WTC11 (cell line): Measurements from ENCODE around the gene SCGB3A2. TPM values are rescaled to one million over a fixed set of nuclear protein-coding genes. Genes with fewer than 3 reads are reported as not detected.

Experiments used
- ATAC-seq: fragments of 200-7000 bp; cut with Tn5 transposase; 2 replicates; pipeline ENCODE4 v1.10.0; 2021; ENCODE audit warnings: mild to moderate bottlenecking, moderate library complexity
- CTCF ChIA-PET: fragments of 300-600 bp; sonication (Branson Sonifier 250); formaldehyde crosslinking; loops from one replicate; lab custom pipeline; 2021; ENCODE audit warnings: antibody characterized with exemption; lab: Charles Lee
- POLR2A ChIA-PET: fragments of 350-600 bp; sonication (Branson Sonifier 250); formaldehyde crosslinking; loops from one replicate; lab custom pipeline; 2021; ENCODE audit warnings: antibody characterized with exemption; lab: Charles Lee
- DNase-seq: peaks from one replicate; pipeline ENCODE4 v3.0.0; 2021; ENCODE audit warnings: low spot score
- H3K27ac Mint-ChIP-seq: 2 replicates; pipeline ENCODE4 v1.8.0; 2021; ENCODE audit warnings: mixed read lengths
- H3K27me3 Mint-ChIP-seq: 2 replicates; pipeline ENCODE4 v1.8.0; 2021; ENCODE audit warnings: low read depth, mild to moderate bottlenecking, moderate library complexity, mixed read lengths
- H3K36me3 Mint-ChIP-seq: 2 replicates; pipeline ENCODE4 v1.8.0; 2021; ENCODE audit warnings: mixed read lengths
- H3K4me1 Mint-ChIP-seq: 2 replicates; pipeline ENCODE4 v1.8.0; 2022; ENCODE audit warnings: mixed read lengths
- H3K4me3 Mint-ChIP-seq: 2 replicates; pipeline ENCODE4 v1.8.0; 2021; ENCODE audit warnings: mild to moderate bottlenecking, moderate library complexity, mixed read lengths
- H3K9me3 Mint-ChIP-seq: 2 replicates; pipeline ENCODE4 v1.8.0; 2021; ENCODE audit warnings: mixed read lengths
- ATF1 ChIP-seq: sonication (generic); formaldehyde crosslinking; IDR thresholded peaks from 2 replicates; pipeline ENCODE4 v1.8.1; 2023; ENCODE audit warnings: mild to moderate bottlenecking, moderate library complexity, missing genetic modification reagents
- ESRRA ChIP-seq: sonication (generic); formaldehyde crosslinking; IDR thresholded peaks from 2 replicates; pipeline ENCODE4 v1.8.1; 2022; ENCODE audit warnings: mild to moderate bottlenecking, missing genetic modification reagents, borderline replicate concordance
- GTF2I ChIP-seq: fragments of 250-450 bp; sonication (Bioruptor Pico); conservative IDR thresholded peaks from 2 replicates; pipeline ENCODE4 v1.4.0; 2021; ENCODE audit warnings: mild to moderate bottlenecking
- PRRX2 ChIP-seq: fragments of 250-450 bp; sonication (Bioruptor Pico); IDR thresholded peaks from 2 replicates; pipeline ENCODE4 v1.8.0; 2021; ENCODE audit warnings: mild to moderate bottlenecking
- RELA ChIP-seq: sonication (generic); formaldehyde crosslinking; IDR thresholded peaks from 2 replicates; pipeline ENCODE4 v1.8.1; 2022; ENCODE audit warnings: missing genetic modification reagents, mild to moderate bottlenecking, borderline replicate concordance
- SOX15 ChIP-seq: fragments of 250-450 bp; sonication (Bioruptor Pico); IDR thresholded peaks from 2 replicates; pipeline ENCODE4 v1.9.0; 2021; ENCODE audit warnings: mild to moderate bottlenecking
- SP1 ChIP-seq: sonication (generic); formaldehyde crosslinking; conservative IDR thresholded peaks from 2 replicates; pipeline ENCODE4 v1.8.1; 2022; ENCODE audit warnings: missing genetic modification reagents
- TEAD1 ChIP-seq: sonication (generic); formaldehyde crosslinking; IDR thresholded peaks from 2 replicates; pipeline ENCODE4 v1.8.0; 2022; ENCODE audit warnings: mild to moderate bottlenecking, missing genetic modification reagents
- ZNF121 ChIP-seq: sonication (generic); formaldehyde crosslinking; IDR thresholded peaks from 2 replicates; pipeline ENCODE4 v1.8.0; 2023; ENCODE audit warnings: missing genetic modification reagents
- ZNF232 ChIP-seq: sonication (generic); formaldehyde crosslinking; IDR thresholded peaks from 2 replicates; pipeline ENCODE4 v1.8.0; 2022; ENCODE audit warnings: mild to moderate bottlenecking, missing genetic modification reagents
- ZNF423 ChIP-seq: fragments of 250-450 bp; sonication (Bioruptor Pico); IDR thresholded peaks from 2 replicates; pipeline ENCODE4 v2.1.2; 2022; ENCODE audit warnings: mild to moderate bottlenecking, moderate library complexity
- total RNA-seq: library from RNA; stranded (reverse); gene quantifications from 3 replicates; pipeline ENCODE4 v1.2.3, GENCODE V29; 2021
- TF ChIP-seq, protein P1 (sequence below): fragments of 200-600 bp; IDR thresholded peaks from 2 replicates; pipeline ENCODE4 v1.8.0; 2022; ENCODE audit warnings: antibody characterized with exemption
- TF ChIP-seq, protein P2 (sequence below): sonication (generic); formaldehyde crosslinking; IDR thresholded peaks from 2 replicates; pipeline ENCODE4 v1.8.1; 2022; ENCODE audit warnings: mild to moderate bottlenecking, missing genetic modification reagents, moderate library complexity, borderline replicate concordance
- TF ChIP-seq, protein P3 (sequence below): sonication (generic); formaldehyde crosslinking; IDR thresholded peaks from 2 replicates; pipeline ENCODE4 v1.8.1; 2023; ENCODE audit warnings: mild to moderate bottlenecking, missing genetic modification reagents
- TF ChIP-seq, protein P4 (sequence below): sonication (generic); formaldehyde crosslinking; IDR thresholded peaks from 2 replicates; pipeline ENCODE4 v1.8.1; 2023; ENCODE audit warnings: mild to moderate bottlenecking, missing genetic modification reagents, moderate library complexity
- TF ChIP-seq, protein P5 (sequence below): fragments of 250-450 bp; sonication (Bioruptor Pico); IDR thresholded peaks from 2 replicates; pipeline ENCODE4 v1.9.0; 2021; ENCODE audit warnings: mild to moderate bottlenecking, borderline replicate concordance
- TF ChIP-seq, protein P6 (sequence below): sonication (generic); formaldehyde crosslinking; IDR thresholded peaks from 2 replicates; pipeline ENCODE4 v1.8.0; 2023; ENCODE audit warnings: missing genetic modification reagents, mild to moderate bottlenecking, borderline replicate concordance

The SCGB3A2 gene
- total RNA-seq, 1 experiment from 2014 or later = 79.1 TPM

DNA sequence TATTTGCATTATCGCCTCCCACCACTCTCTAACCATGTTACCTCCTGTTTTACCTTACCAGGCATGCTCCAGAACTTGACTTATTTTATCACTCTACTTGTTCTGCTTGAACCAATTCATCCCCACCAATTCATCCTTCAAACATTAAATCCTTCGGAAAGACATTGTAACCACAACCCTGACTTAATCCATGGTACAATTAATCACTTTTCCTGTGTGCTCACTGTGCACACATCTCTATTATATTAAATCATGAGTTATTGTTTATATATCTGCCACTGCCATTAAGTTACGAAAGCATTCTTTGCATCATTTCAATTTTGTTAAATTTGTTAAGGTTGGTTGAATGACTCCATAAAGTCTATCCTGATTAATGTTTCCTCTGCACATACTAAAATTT, 35.3 kb downstream of the SCGB3A2 start (continued):
- TF ChIP-seq, protein P1, sequence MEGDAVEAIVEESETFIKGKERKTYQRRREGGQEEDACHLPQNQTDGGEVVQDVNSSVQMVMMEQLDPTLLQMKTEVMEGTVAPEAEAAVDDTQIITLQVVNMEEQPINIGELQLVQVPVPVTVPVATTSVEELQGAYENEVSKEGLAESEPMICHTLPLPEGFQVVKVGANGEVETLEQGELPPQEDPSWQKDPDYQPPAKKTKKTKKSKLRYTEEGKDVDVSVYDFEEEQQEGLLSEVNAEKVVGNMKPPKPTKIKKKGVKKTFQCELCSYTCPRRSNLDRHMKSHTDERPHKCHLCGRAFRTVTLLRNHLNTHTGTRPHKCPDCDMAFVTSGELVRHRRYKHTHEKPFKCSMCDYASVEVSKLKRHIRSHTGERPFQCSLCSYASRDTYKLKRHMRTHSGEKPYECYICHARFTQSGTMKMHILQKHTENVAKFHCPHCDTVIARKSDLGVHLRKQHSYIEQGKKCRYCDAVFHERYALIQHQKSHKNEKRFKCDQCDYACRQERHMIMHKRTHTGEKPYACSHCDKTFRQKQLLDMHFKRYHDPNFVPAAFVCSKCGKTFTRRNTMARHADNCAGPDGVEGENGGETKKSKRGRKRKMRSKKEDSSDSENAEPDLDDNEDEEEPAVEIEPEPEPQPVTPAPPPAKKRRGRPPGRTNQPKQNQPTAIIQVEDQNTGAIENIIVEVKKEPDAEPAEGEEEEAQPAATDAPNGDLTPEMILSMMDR = no peak
- TF ChIP-seq PRRX2 (CRISPR knock-in tag) (no peak), SP1 (CRISPR knock-in tag) (no peak), SOX15 (CRISPR knock-in tag) (no peak), ZNF423 (no peak)
- TF ChIP-seq, protein P2, sequence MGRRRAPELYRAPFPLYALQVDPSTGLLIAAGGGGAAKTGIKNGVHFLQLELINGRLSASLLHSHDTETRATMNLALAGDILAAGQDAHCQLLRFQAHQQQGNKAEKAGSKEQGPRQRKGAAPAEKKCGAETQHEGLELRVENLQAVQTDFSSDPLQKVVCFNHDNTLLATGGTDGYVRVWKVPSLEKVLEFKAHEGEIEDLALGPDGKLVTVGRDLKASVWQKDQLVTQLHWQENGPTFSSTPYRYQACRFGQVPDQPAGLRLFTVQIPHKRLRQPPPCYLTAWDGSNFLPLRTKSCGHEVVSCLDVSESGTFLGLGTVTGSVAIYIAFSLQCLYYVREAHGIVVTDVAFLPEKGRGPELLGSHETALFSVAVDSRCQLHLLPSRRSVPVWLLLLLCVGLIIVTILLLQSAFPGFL (CRISPR knock-in tag) = no peak

DNA sequence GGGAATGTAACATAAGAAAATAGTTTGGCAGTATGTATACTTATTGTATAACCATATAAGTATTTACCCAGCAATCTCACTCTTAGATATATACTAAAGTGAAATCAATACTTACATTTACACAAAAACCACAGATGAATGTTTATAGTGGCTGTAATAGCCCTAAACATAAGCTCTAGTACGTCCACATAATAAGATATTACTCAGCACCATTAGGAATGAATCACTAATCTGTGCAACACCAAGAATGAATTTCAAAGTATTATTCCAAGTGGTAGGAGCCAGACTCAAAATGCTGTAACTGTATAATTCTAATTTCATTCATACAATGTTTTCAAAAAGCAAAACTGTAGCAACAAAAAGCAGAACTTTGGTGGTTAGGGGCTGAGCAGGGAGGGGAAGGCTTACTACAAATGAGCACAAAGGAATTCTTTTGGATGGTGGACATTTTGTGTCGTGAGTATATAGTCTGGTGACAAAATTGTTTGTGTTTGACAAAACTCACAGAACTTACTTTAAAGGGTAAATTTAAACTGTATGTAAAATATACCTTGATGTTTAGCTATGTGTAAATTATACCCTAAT, 39.7 kb downstream of the SCGB3A2 start:
- peaks cover 2% of the 10 kb centered on the region; the same call in 1 of the 2 replicates for H3K27me3 Mint-ChIP-seq
- ChIA-PET CTCF (no interaction called here), POLR2A (no interaction called here)
- H3K4me1 Mint-ChIP-seq = no peaks in the 10 kb centered on the region
- DNase-seq (no peak), ATAC-seq (no peak)
- TF ChIP-seq, protein P3, sequence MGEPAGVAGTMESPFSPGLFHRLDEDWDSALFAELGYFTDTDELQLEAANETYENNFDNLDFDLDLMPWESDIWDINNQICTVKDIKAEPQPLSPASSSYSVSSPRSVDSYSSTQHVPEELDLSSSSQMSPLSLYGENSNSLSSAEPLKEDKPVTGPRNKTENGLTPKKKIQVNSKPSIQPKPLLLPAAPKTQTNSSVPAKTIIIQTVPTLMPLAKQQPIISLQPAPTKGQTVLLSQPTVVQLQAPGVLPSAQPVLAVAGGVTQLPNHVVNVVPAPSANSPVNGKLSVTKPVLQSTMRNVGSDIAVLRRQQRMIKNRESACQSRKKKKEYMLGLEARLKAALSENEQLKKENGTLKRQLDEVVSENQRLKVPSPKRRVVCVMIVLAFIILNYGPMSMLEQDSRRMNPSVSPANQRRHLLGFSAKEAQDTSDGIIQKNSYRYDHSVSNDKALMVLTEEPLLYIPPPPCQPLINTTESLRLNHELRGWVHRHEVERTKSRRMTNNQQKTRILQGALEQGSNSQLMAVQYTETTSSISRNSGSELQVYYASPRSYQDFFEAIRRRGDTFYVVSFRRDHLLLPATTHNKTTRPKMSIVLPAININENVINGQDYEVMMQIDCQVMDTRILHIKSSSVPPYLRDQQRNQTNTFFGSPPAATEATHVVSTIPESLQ (CRISPR knock-in tag) = no peak
- TF ChIP-seq, protein P4, sequence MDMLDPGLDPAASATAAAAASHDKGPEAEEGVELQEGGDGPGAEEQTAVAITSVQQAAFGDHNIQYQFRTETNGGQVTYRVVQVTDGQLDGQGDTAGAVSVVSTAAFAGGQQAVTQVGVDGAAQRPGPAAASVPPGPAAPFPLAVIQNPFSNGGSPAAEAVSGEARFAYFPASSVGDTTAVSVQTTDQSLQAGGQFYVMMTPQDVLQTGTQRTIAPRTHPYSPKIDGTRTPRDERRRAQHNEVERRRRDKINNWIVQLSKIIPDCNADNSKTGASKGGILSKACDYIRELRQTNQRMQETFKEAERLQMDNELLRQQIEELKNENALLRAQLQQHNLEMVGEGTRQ = no peak
- TF ChIP-seq ESRRA (no peak), ZNF121 (no peak)
- H3K36me3 Mint-ChIP-seq = no peaks in the 10 kb centered on the region
- no peak overlapping the region for H3K27ac Mint-ChIP-seq
- H3K9me3 Mint-ChIP-seq = peaks cover 12% of the 10 kb centered on the region
- H3K4me3 Mint-ChIP-seq = no peak overlapping the region

DNA sequence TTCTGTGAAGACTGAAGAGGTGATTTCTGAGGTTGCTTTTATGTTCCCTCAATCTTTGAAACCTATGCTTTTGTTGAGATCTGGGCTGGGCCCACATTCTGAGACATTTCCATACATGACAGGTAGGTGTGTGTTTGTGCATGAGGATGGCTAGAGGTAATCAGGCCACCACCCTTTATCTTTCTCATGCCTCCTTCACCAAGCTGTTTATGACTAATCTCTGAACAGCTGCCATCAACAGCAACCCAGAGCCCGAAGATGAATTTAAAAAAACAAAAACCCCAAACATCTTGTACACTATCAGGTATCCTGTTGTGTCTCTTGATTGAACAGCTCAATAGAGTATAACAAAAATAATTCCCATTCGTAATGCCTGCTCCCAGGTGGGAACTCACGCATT, 40.4 kb downstream of the SCGB3A2 start:
- Mint-ChIP-seq H3K27ac (no peak overlapping the region), H3K4me1 (no peaks in the 10 kb centered on the region), H3K27me3 (peaks cover 2% of the 10 kb centered on the region; the same call in 1 of the 2 replicates), H3K36me3 (no peaks in the 10 kb centered on the region), H3K9me3 (peaks cover 12% of the 10 kb centered on the region), H3K4me3 (no peak overlapping the region)
- no peak for ATAC-seq
- ChIA-PET CTCF (no interaction called here), POLR2A (interaction anchor here (0.6 kb wide), 1 partner anchor 71 kb away, joined by 4 read pairs; no protein-coding TSS in a partner anchor)
- no peak for DNase-seq
- TF ChIP-seq, protein P5, sequence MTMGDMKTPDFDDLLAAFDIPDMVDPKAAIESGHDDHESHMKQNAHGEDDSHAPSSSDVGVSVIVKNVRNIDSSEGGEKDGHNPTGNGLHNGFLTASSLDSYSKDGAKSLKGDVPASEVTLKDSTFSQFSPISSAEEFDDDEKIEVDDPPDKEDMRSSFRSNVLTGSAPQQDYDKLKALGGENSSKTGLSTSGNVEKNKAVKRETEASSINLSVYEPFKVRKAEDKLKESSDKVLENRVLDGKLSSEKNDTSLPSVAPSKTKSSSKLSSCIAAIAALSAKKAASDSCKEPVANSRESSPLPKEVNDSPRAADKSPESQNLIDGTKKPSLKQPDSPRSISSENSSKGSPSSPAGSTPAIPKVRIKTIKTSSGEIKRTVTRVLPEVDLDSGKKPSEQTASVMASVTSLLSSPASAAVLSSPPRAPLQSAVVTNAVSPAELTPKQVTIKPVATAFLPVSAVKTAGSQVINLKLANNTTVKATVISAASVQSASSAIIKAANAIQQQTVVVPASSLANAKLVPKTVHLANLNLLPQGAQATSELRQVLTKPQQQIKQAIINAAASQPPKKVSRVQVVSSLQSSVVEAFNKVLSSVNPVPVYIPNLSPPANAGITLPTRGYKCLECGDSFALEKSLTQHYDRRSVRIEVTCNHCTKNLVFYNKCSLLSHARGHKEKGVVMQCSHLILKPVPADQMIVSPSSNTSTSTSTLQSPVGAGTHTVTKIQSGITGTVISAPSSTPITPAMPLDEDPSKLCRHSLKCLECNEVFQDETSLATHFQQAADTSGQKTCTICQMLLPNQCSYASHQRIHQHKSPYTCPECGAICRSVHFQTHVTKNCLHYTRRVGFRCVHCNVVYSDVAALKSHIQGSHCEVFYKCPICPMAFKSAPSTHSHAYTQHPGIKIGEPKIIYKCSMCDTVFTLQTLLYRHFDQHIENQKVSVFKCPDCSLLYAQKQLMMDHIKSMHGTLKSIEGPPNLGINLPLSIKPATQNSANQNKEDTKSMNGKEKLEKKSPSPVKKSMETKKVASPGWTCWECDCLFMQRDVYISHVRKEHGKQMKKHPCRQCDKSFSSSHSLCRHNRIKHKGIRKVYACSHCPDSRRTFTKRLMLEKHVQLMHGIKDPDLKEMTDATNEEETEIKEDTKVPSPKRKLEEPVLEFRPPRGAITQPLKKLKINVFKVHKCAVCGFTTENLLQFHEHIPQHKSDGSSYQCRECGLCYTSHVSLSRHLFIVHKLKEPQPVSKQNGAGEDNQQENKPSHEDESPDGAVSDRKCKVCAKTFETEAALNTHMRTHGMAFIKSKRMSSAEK = no peak
- TF ChIP-seq TEAD1 (CRISPR knock-in tag) = no peak
- no peak for TF ChIP-seq SP1 (CRISPR knock-in tag)
- TF ChIP-seq GTF2I (CRISPR knock-in tag) = no peak
- TF ChIP-seq ZNF121 = no peak
- no peak for TF ChIP-seq RELA
- no peak for TF ChIP-seq ATF1 (CRISPR knock-in tag)
- TF ChIP-seq, protein P6, sequence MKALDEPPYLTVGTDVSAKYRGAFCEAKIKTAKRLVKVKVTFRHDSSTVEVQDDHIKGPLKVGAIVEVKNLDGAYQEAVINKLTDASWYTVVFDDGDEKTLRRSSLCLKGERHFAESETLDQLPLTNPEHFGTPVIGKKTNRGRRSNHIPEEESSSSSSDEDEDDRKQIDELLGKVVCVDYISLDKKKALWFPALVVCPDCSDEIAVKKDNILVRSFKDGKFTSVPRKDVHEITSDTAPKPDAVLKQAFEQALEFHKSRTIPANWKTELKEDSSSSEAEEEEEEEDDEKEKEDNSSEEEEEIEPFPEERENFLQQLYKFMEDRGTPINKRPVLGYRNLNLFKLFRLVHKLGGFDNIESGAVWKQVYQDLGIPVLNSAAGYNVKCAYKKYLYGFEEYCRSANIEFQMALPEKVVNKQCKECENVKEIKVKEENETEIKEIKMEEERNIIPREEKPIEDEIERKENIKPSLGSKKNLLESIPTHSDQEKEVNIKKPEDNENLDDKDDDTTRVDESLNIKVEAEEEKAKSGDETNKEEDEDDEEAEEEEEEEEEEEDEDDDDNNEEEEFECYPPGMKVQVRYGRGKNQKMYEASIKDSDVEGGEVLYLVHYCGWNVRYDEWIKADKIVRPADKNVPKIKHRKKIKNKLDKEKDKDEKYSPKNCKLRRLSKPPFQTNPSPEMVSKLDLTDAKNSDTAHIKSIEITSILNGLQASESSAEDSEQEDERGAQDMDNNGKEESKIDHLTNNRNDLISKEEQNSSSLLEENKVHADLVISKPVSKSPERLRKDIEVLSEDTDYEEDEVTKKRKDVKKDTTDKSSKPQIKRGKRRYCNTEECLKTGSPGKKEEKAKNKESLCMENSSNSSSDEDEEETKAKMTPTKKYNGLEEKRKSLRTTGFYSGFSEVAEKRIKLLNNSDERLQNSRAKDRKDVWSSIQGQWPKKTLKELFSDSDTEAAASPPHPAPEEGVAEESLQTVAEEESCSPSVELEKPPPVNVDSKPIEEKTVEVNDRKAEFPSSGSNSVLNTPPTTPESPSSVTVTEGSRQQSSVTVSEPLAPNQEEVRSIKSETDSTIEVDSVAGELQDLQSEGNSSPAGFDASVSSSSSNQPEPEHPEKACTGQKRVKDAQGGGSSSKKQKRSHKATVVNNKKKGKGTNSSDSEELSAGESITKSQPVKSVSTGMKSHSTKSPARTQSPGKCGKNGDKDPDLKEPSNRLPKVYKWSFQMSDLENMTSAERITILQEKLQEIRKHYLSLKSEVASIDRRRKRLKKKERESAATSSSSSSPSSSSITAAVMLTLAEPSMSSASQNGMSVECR = no peak
- TF ChIP-seq ZNF232 = no peak
